ENCODE data around the gene TRANK1. TPM values are rescaled to one million over a fixed set of nuclear protein-coding genes. Genes with fewer than 3 reads are reported as not detected.

Gene TRANK1
- total RNA-seq, 1 experiment from 2014 or later, result 10.3 TPM

DNA sequence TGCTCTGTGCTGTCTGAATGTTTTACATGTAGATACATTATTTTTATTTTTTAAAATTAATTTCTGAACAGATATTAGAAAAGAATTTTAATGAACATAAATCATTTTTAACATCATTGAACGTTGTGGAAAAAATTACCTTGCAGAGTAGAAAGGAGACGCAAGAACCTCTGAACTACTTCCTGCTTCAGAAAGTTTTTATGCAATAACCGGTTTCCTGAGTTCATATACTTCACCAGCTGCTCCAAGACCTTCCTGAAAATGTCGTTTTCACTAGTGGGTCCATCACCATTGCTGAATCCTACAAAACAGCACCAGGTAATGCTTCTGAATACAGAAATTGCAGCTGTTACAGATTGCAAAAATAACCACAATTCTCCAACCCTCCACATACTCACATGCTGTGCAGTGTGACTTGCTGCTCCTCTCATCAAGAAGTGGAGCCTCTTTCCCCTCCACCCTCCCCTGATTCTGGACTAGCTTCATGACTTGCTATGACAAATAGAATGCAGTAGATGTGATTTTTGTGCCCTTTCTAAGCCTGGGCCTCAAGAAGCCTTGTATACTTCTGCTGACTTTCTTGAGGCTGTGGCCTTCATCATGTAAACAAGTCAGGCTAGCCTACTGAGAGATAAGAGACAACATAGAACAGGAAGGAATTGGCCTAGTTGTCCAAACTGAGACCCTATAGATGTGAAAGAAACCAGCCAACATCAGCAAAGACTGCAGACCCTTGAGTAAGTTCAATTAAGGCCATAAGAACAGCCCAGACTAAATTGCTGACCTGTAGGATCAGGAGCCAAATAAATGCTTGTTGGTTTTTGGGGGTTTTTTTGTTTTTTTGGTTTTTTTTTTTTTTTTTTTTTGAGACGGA is 80.4 kb downstream of the TRANK1 start:
- Mint-ChIP-seq H3K4me3 (ENCODE audit: low read depth, unreplicated experiment) (no peak overlapping the region), H3K27me3 (ENCODE audit: unreplicated experiment) (peaks cover 14% of the 10 kb centered on the region), H3K27ac (ENCODE audit: unreplicated experiment) (no peak overlapping the region), H3K4me1 (ENCODE audit: low read depth, unreplicated experiment) (no peaks in the 10 kb centered on the region), H3K36me3 (ENCODE audit: insufficient read depth, unreplicated experiment) (no peaks in the 10 kb centered on the region), H3K9me3 (ENCODE audit: low read depth, unreplicated experiment) (no peaks in the 10 kb centered on the region)
- TF ChIP-seq, protein P1, sequence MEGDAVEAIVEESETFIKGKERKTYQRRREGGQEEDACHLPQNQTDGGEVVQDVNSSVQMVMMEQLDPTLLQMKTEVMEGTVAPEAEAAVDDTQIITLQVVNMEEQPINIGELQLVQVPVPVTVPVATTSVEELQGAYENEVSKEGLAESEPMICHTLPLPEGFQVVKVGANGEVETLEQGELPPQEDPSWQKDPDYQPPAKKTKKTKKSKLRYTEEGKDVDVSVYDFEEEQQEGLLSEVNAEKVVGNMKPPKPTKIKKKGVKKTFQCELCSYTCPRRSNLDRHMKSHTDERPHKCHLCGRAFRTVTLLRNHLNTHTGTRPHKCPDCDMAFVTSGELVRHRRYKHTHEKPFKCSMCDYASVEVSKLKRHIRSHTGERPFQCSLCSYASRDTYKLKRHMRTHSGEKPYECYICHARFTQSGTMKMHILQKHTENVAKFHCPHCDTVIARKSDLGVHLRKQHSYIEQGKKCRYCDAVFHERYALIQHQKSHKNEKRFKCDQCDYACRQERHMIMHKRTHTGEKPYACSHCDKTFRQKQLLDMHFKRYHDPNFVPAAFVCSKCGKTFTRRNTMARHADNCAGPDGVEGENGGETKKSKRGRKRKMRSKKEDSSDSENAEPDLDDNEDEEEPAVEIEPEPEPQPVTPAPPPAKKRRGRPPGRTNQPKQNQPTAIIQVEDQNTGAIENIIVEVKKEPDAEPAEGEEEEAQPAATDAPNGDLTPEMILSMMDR (IDR thresholded peaks at IDR 0.05; ENCODE audit: unreplicated experiment), result no peak
- no TSS peak for BruUV-seq (replicated peaks)
- DNase-seq, result no peak
- intact Hi-C loops (cut with micrococcal nuclease; ENCODE audit: unreplicated experiment), result no loop called here
- CTCF ChIA-PET, result no interaction called here

DNA sequence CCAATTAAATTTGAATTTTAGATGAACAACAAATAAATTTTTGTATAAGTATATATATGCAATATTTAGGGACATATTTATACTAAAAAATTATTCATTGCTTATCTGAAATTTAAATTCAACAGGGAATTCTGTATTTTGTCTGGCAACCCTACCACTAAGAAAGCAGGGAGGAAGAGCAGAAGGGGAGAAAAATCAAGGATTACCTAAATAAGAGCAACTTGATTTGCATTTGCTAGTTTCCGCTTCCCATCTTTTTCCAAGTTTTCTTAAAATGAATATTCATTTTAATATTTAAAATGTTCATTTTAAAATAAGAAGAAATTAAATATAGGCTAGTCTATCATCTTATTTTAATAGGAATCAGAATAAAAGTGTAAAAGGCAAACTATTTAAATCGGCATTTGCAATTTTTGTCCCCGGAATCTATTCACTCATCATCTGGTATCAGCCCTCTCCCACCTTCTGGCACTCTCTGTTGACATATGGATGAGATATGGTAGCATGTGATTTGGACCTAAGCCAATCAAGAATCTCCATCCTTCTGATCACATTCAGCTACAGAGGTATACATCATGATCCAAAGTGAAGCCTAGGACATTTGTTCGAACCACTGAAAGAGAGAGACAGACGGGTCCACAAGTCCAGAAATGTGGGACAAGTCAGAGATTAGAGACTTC is 82.6 kb downstream of the TRANK1 start:
- intact Hi-C loops (cut with micrococcal nuclease; ENCODE audit: unreplicated experiment), result no loop called here
- Mint-ChIP-seq H3K36me3 (ENCODE audit: insufficient read depth, unreplicated experiment) (no peaks in the 10 kb centered on the region), H3K4me1 (ENCODE audit: low read depth, unreplicated experiment) (no peaks in the 10 kb centered on the region), H3K4me3 (ENCODE audit: low read depth, unreplicated experiment) (no peak overlapping the region), H3K27ac (ENCODE audit: unreplicated experiment) (no peak overlapping the region), H3K27me3 (ENCODE audit: unreplicated experiment) (peaks cover 12% of the 10 kb centered on the region), H3K9me3 (ENCODE audit: low read depth, unreplicated experiment) (no peaks in the 10 kb centered on the region)
- TF ChIP-seq, protein P1 (IDR thresholded peaks at IDR 0.05; ENCODE audit: unreplicated experiment), result no peak
- DNase-seq, result no peak
- BruUV-seq (replicated peaks), result no TSS peak
- CTCF ChIA-PET, result interaction anchor here (1.0 kb wide), 1 partner anchor 70 kb away, joined by 3 read pairs; no protein-coding TSS in a partner anchor

DNA sequence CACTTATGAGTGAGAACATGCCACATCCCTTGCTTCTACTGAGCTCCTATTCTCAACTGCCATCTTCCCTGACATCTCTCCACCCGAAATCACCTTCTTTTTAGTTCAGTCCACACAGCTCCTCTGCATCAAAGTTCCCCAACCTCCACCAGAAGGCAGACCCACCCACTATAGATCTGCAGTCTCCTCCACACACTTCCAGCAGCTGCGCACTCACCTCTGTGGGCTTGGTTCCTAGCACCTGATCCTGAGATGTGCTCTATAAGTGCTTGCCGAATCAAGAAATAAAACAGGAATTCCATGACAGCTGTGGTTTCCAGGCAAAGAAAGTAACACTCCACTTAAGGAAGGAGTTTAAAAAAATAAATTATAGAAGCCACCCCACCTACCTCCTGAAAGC is 85.4 kb downstream of the TRANK1 start:
- intact Hi-C loops (cut with micrococcal nuclease; ENCODE audit: unreplicated experiment), result no loop called here
- CTCF ChIA-PET, result no interaction called here

DNA sequence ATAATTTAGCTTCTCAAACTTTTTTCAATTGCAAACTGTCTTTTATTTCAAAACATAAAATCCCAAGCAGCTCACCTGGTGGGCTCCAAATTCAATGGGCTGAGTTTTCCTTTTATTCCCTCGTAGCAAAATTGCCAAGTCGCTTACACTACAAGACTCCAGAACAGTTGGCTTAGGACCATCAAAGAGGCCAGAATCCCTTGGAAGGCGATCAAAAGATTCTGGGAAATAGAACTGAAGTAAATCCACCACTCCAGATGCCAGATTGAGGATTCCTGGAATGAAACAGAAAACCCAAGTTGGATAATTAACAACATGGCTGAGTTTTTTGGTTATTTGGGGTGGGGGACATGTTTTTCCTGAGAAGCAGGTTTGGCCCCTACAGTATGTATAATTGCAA is 92.8 kb downstream of the TRANK1 start:
- no TSS peak for BruUV-seq (replicated peaks)
- intact Hi-C loops (cut with micrococcal nuclease; ENCODE audit: unreplicated experiment), result no loop called here
- TF ChIP-seq, protein P1 (IDR thresholded peaks at IDR 0.05; ENCODE audit: unreplicated experiment), result no peak
- Mint-ChIP-seq H3K27me3 (ENCODE audit: unreplicated experiment) (no peaks in the 10 kb centered on the region), H3K9me3 (ENCODE audit: low read depth, unreplicated experiment) (no peaks in the 10 kb centered on the region), H3K27ac (ENCODE audit: unreplicated experiment) (no peak overlapping the region), H3K36me3 (ENCODE audit: insufficient read depth, unreplicated experiment) (no peaks in the 10 kb centered on the region), H3K4me1 (ENCODE audit: low read depth, unreplicated experiment) (no peaks in the 10 kb centered on the region), H3K4me3 (ENCODE audit: low read depth, unreplicated experiment) (no peak overlapping the region)
- CTCF ChIA-PET, result no interaction called here
- no peak for DNase-seq

More for the DNA sequence above, 85.4 kb downstream of the TRANK1 start:
- Mint-ChIP-seq H3K4me3 (ENCODE audit: low read depth, unreplicated experiment) (no peak overlapping the region), H3K27ac (ENCODE audit: unreplicated experiment) (no peak overlapping the region), H3K36me3 (ENCODE audit: insufficient read depth, unreplicated experiment) (no peaks in the 10 kb centered on the region), H3K4me1 (ENCODE audit: low read depth, unreplicated experiment) (no peaks in the 10 kb centered on the region), H3K27me3 (ENCODE audit: unreplicated experiment) (no peaks in the 10 kb centered on the region), H3K9me3 (ENCODE audit: low read depth, unreplicated experiment) (no peaks in the 10 kb centered on the region)
- no peak for DNase-seq
- BruUV-seq (replicated peaks), result no TSS peak
- TF ChIP-seq, protein P1 (IDR thresholded peaks at IDR 0.05; ENCODE audit: unreplicated experiment), result no peak
